Astrocyte of the cerebellum (primary cell): ENCODE data around the gene F2RL2.

Experiments
- DNase-seq: peaks from one replicate; pipeline ENCODE4 v3.0.0-alpha.2; 2011; ENCODE audit warnings: low read depth
- H3K4me3 ChIP-seq: 2 replicates; pipeline ENCODE4 v1.5.1; 2011; ENCODE audit warnings: mild to moderate bottlenecking, low read depth, low read length, moderate library complexity
- in situ Hi-C: cut with HindIII; loops from 2 replicates; pipeline ENCODE4 v1.10.0; 2017; ENCODE audit warnings: low sequenced_read_pairs
- TF ChIP-seq, protein P1 (sequence below): IDR thresholded peaks from 2 replicates; pipeline ENCODE4 v1.5.1; 2012; ENCODE audit warnings: low read length, low read depth, moderate library complexity, mild to moderate bottlenecking; ENCODE audit errors: missing control alignments

Gene F2RL2

DNA sequence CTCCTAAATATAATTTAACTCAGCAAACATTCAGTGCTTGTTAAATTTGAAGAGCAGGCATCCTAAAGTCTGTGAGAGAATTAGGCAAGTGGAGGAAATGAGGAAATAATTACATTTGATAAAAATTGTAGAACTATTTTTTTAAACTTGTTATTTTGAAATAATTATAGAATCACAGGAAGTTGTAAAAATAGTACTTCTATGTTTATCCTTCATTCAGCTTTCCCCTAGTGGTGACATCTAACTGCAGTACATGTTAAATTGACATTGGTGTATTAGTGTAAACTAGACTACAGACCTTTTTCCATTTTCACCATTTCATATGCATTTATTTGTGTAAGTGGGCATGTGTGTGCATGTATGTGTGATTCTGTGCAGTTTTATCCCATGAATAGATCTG, 51.6 kb downstream of the F2RL2 start:
- DNase-seq = no peak
- no peak overlapping the region for H3K4me3 ChIP-seq
- TF ChIP-seq, protein P1, sequence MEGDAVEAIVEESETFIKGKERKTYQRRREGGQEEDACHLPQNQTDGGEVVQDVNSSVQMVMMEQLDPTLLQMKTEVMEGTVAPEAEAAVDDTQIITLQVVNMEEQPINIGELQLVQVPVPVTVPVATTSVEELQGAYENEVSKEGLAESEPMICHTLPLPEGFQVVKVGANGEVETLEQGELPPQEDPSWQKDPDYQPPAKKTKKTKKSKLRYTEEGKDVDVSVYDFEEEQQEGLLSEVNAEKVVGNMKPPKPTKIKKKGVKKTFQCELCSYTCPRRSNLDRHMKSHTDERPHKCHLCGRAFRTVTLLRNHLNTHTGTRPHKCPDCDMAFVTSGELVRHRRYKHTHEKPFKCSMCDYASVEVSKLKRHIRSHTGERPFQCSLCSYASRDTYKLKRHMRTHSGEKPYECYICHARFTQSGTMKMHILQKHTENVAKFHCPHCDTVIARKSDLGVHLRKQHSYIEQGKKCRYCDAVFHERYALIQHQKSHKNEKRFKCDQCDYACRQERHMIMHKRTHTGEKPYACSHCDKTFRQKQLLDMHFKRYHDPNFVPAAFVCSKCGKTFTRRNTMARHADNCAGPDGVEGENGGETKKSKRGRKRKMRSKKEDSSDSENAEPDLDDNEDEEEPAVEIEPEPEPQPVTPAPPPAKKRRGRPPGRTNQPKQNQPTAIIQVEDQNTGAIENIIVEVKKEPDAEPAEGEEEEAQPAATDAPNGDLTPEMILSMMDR = no peak
- in situ Hi-C loops = no loop called here

GRCh38 chr5:76570153-76570552, 53.0 kb downstream of the F2RL2 start:
- in situ Hi-C loops = no loop called here
- TF ChIP-seq, protein P1 = no peak

More at GRCh38 chr5:76570153-76570552, 53.0 kb downstream of the F2RL2 start:
- no peak for DNase-seq
- H3K4me3 ChIP-seq = no peak overlapping the region
